Amniotic stem cell (primary cell): ENCODE results near the gene ECEL1.
"Not testable (repeated sequence)": the region's sequence is repeated elsewhere in the genome, so short reads cannot be mapped to it uniquely, and the experiment has no call there.

Experiments used
- DNase-seq: peaks from one replicate; lab custom pipeline; 2025; lab: John Stamatoyannopoulos, UW

The ECEL1 gene

GRCh38 chr2:232487385-232488096 lies at the start of gene ECEL1:
ECEL1 (minus strand) TSS chr2:232487834; CDS start chr2:232486653, 1,181 bp downstream.
- no peak for DNase-seq

- DNase-seq: no peak
Measured at GRCh38 chr2:232537079-232537478, 49.4 kb upstream of the ECEL1 start.

- no peak for DNase-seq
Measured at GRCh38 chr2:232535761-232536530, 48.3 kb upstream of the ECEL1 start.

- DNase-seq: no peak
Measured at GRCh38 chr2:232534940-232535651, 47.5 kb upstream of the ECEL1 start.

- DNase-seq: no peak
Measured at GRCh38 chr2:232533944-232534710, 46.5 kb upstream of the ECEL1 start.

GRCh38 chr2:232532821-232533220 lies 45.2 kb upstream of the ECEL1 start:
- not testable (repeated sequence) for DNase-seq

- no peak for DNase-seq
Measured at GRCh38 chr2:232532419-232532818, 44.8 kb upstream of the ECEL1 start.

- no peak for DNase-seq
Measured at GRCh38 chr2:232530626-232531260, 43.1 kb upstream of the ECEL1 start.

GRCh38 chr2:232529806-232530547 lies 42.3 kb upstream of the ECEL1 start:
- no peak for DNase-seq

GRCh38 chr2:232528746-232529460 lies 41.3 kb upstream of the ECEL1 start:
- no peak for DNase-seq

- DNase-seq: no peak
Measured at GRCh38 chr2:232527905-232528470, 40.4 kb upstream of the ECEL1 start.

GRCh38 chr2:232526372-232526941 lies 38.8 kb upstream of the ECEL1 start:
- no peak for DNase-seq

- DNase-seq: no peak
Measured at GRCh38 chr2:232525791-232526371, 38.2 kb upstream of the ECEL1 start, which contains the start of gene CHRND. CHRND (plus strand) TSS chr2:232526160; CDS start chr2:232526216, 56 bp downstream.

- DNase-seq: no peak
Measured at GRCh38 chr2:232525199-232525598, 37.6 kb upstream of the ECEL1 start.

- no peak for DNase-seq
Measured at GRCh38 chr2:232524771-232525170, 37.1 kb upstream of the ECEL1 start.

- DNase-seq: no peak
Measured at GRCh38 chr2:232523682-232524597, 36.3 kb upstream of the ECEL1 start.

- no peak for DNase-seq
Measured at GRCh38 chr2:232523402-232523681, 35.7 kb upstream of the ECEL1 start.
